GM12878 (cell line): ENCODE measurements around the gene URI1. TPM values are rescaled to one million over a fixed set of nuclear protein-coding genes. Genes with fewer than 3 reads are reported as not detected.

Experiments
- ATF3 ChIP-seq: IDR thresholded peaks from 2 replicates; pipeline ENCODE4 v1.6.1; 2011; ENCODE audit warnings: low read depth, mild to moderate bottlenecking, low read length, moderate library complexity, borderline replicate concordance; ENCODE audit errors: extremely low read depth
- CHD2 ChIP-seq: IDR thresholded peaks from 2 replicates; pipeline ENCODE4 v1.6.1; 2011; ENCODE audit warnings: low read depth, low read length, improper control_type of control experiment, borderline replicate concordance
- CREM ChIP-seq: IDR thresholded peaks from 2 replicates; pipeline ENCODE4 v1.6.1; 2014; ENCODE audit warnings: antibody characterized with exemption, low read depth
- CUX1 ChIP-seq: IDR thresholded peaks from 2 replicates; pipeline ENCODE4 v1.6.1; 2012; ENCODE audit warnings: improper control_type of control experiment, low read depth, low read length; ENCODE audit not compliant: insufficient replicate concordance
- MLLT1 ChIP-seq: fragments of 450-650 bp; IDR thresholded peaks from 2 replicates; pipeline ENCODE4 v1.6.1; 2016; ENCODE audit warnings: mild to moderate bottlenecking
- SUPT20H ChIP-seq: IDR thresholded peaks from 2 replicates; pipeline ENCODE4 v1.6.1; 2011; ENCODE audit warnings: low read depth, mild to moderate bottlenecking, low read length, moderate library complexity, borderline replicate concordance; ENCODE audit not compliant: control insufficient read depth
- YBX1 ChIP-seq: fragments of 450-650 bp; IDR thresholded peaks from 2 replicates; pipeline ENCODE4 v1.6.1; 2016; ENCODE audit warnings: antibody characterized with exemption
- ZSCAN29 ChIP-seq: fragments of 450-650 bp; IDR thresholded peaks from 2 replicates; pipeline ENCODE4 v1.6.1; 2017; ENCODE audit warnings: mild to moderate bottlenecking, moderate library complexity
- polyA plus RNA-seq, 11 experiments: library from polyadenylated mRNA; depleted of rRNA in 4 of 11; unstranded in 6 of 11; stranded (reverse) in 5 of 11; fragments of >200 nt; fragmentation: Nextera tagmentation in 4 of 11; fragmentation: Illumina TruSeq in 1 of 11; extraction: Ambion mirVana in 4 of 11; extraction: Trizol in 1 of 11; gene quantifications; 1 replicate in 1 of 11; 2 replicates in 10 of 11; pipeline versions ENCODE4 v1.2.1 to v1.2.3, GENCODE V29; 2011 to 2016; ENCODE audit warnings: inconsistent platforms in 2 of 11, missing spikeins in 2 of 11, low read depth in 1 of 11
- total RNA-seq, 4 experiments: library from RNA; depleted of rRNA in 3 of 4; stranded (reverse); fragments of >200 nt in 3 of 4; fragmentation: Illumina TruSeq in 1 of 4; extraction: Trizol in 1 of 4; gene quantifications; 2 replicates each; pipeline versions ENCODE4 v1.2.1 to v1.2.3, GENCODE V29; 2013 to 2021

URI1 gene
- total and polyA plus RNA-seq, 10 of the 15 experiments (the other 5 are each of a cell fraction or from before 2014, with no cell fraction given) = 15.2 to 94.2 (median 47.9) TPM

GRCh38 chr19:30047432-30047831 lies 105.4 kb downstream of the URI1 start (continued):
- TF ChIP-seq CREM (no peak), ZSCAN29 (no peak), ATF3 (no peak), SUPT20H (no peak), CHD2 (no peak), CUX1 (no peak), MLLT1 (no peak), YBX1 (no peak)
